Activated CD4-positive, alpha-beta T cell treated with anti-CD3 and anti-CD28 coated beads, Interleukin-2, amount 10 ng/mL, durations not matched to agents 7 days and 5 days (primary cell): ENCODE measurements around the gene ERICH3. TPM values are rescaled to one million over a fixed set of nuclear protein-coding genes. Genes with fewer than 3 reads are reported as not detected.
"Not testable (repeated sequence)": the region's sequence is repeated elsewhere in the genome, so short reads cannot be mapped to it uniquely, and the experiment has no call there.

Experiments
- CTCF ChIA-PET: fragments of 350-600 bp; sonication (Branson Sonifier 250); formaldehyde crosslinking; loops from one replicate; lab custom pipeline; 2021; ENCODE audit warnings: antibody characterized with exemption; lab: Charles Lee
- POLR2A ChIA-PET: fragments of 350-600 bp; sonication (Branson Sonifier 250); formaldehyde crosslinking; loops from one replicate; lab custom pipeline; 2021; ENCODE audit warnings: antibody characterized with exemption; lab: Charles Lee
- DNase-seq: peaks from one replicate; pipeline ENCODE4 v3.0.0-alpha.2; 2020
- H3K27ac Mint-ChIP-seq: one replicate; pipeline ENCODE4 v1.8.0; 2021; ENCODE audit warnings: mild to moderate bottlenecking, moderate library complexity, mixed read lengths
- H3K27me3 Mint-ChIP-seq: one replicate; pipeline ENCODE4 v1.8.0; 2021; ENCODE audit warnings: mixed read lengths
- H3K36me3 Mint-ChIP-seq: one replicate; pipeline ENCODE4 v1.8.0; 2021; ENCODE audit warnings: low read depth, mixed read lengths
- H3K4me1 Mint-ChIP-seq: one replicate; pipeline ENCODE4 v1.8.0; 2021; ENCODE audit warnings: mixed read lengths
- H3K4me3 Mint-ChIP-seq: one replicate; pipeline ENCODE4 v1.8.0; 2021; ENCODE audit warnings: mild to moderate bottlenecking, moderate library complexity, mixed read lengths
- H3K9me3 Mint-ChIP-seq: one replicate; pipeline ENCODE4 v1.8.0; 2021; ENCODE audit warnings: mixed read lengths
- total RNA-seq, 2 experiments: library from RNA; stranded (reverse); gene quantifications; one replicate each; pipeline ENCODE4 v1.2.3, GENCODE V29; 2021

ERICH3 gene
- total RNA-seq, 2 experiments from 2014 or later, result not detected

DNA sequence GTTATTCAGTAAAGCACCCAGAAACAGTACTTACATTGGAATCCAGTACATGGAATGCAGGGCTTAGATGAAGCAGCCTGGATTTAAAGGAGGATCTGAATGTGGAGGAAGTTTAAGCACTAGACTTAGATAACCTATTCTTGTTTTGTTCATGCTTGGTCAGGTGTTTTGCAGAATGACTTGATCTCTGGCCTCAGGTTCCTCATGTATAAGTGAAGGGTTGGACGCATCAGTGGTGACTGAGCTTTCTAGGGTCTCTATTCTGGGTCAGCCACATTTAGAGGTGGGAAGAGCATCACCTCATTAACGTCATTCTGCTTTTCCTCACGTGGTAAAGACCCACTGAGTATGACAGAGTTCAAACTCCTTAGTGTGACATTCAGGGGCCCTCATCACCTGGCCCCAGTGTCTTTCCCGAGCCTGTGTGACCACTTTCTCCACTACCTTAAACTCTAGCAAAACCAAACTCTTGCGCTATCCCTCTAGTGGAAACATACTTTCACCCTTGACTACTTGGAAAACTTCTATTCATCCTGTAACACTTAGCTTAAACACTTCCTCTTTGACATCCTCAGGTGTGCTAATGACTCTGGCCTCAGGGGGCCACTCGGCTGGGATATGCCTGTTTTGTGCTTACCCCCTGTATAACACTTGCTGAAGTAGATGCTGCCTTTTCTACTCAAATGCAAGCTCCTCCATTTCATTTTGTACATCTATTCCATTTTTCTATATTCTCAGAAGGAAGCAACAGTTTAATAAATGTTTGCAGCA lies 871 bp upstream of the ERICH3 start:
- no peak for DNase-seq
- H3K9me3 Mint-ChIP-seq, result peaks cover 4% of the 10 kb centered on the region
- H3K4me1 Mint-ChIP-seq, result peaks cover 4% of the 10 kb centered on the region
- H3K4me3 Mint-ChIP-seq, result no peak overlapping the region
- H3K36me3 Mint-ChIP-seq, result no peaks in the 10 kb centered on the region
- H3K27ac Mint-ChIP-seq, result no peak overlapping the region
- H3K27me3 Mint-ChIP-seq, result peaks cover 32% of the 10 kb centered on the region
- ChIA-PET POLR2A (no interaction called here), CTCF (no interaction called here)

DNA sequence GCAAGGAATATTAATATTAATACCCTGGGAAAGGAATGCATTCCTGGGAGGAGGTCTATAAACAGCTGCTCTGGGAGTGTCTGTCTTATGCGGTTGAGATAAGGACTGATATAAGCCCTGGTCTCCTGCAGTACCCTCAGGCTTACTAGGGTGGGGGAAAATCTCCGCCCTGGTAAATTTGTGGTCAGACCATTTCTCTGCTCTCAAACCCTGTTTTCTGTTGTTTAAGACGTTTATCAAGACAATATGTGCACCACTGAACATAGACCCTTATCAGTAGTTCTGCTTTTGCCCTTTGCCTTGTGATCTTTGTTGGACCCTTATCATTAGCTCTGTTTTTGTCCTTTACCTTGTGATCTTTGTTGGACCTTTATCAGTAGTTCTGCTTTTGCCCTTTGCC lies 2.7 kb downstream of the ERICH3 start:
- DNase-seq, CTCF ChIA-PET, H3K36me3 Mint-ChIP-seq, H3K4me1 Mint-ChIP-seq, H3K9me3 Mint-ChIP-seq, POLR2A ChIA-PET, H3K27ac Mint-ChIP-seq, H3K4me3 Mint-ChIP-seq: not testable (repeated sequence)
- H3K27me3 Mint-ChIP-seq, result peaks cover 40% of the 10 kb centered on the region

GRCh38 chr1:74654708-74655107 lies 18.9 kb downstream of the ERICH3 start:
- Mint-ChIP-seq H3K4me3 (no peak overlapping the region), H3K9me3 (peaks cover 3% of the 10 kb centered on the region), H3K36me3 (no peaks in the 10 kb centered on the region), H3K27ac (no peak overlapping the region), H3K27me3 (no peaks in the 10 kb centered on the region), H3K4me1 (no peaks in the 10 kb centered on the region)
- POLR2A ChIA-PET, result no interaction called here
- CTCF ChIA-PET, result interaction anchor here (0.9 kb wide), 1 partner anchor 12 kb away, joined by 3 read pairs; no protein-coding TSS in a partner anchor
- DNase-seq, result no peak

- Mint-ChIP-seq H3K4me3 (no peak overlapping the region), H3K36me3 (no peaks in the 10 kb centered on the region), H3K27me3 (no peaks in the 10 kb centered on the region), H3K27ac (no peak overlapping the region), H3K9me3 (no peaks in the 10 kb centered on the region), H3K4me1 (no peaks in the 10 kb centered on the region)
- no peak for DNase-seq
- CTCF ChIA-PET, result no interaction called here
- POLR2A ChIA-PET, result no interaction called here
Observed at GRCh38 chr1:74652711-74653139, 20.9 kb downstream of the ERICH3 start.

- Mint-ChIP-seq H3K27ac (no peak overlapping the region), H3K9me3 (no peaks in the 10 kb centered on the region), H3K27me3 (no peaks in the 10 kb centered on the region), H3K4me3 (no peak overlapping the region), H3K4me1 (no peaks in the 10 kb centered on the region), H3K36me3 (no peaks in the 10 kb centered on the region)
- DNase-seq, result no peak
- ChIA-PET POLR2A (no interaction called here), CTCF (interaction anchor here (0.6 kb wide), 1 partner anchor 104 kb away, joined by 3 read pairs; no protein-coding TSS in a partner anchor)
Observed at GRCh38 chr1:74650561-74650960, 23.0 kb downstream of the ERICH3 start.

GRCh38 chr1:74641876-74642275 lies 31.7 kb downstream of the ERICH3 start:
- ChIA-PET POLR2A (no interaction called here), CTCF (no interaction called here)
- H3K9me3 Mint-ChIP-seq, result no peaks in the 10 kb centered on the region
- no peak for DNase-seq
- no peaks in the 10 kb centered on the region for H3K36me3 Mint-ChIP-seq
- no peak overlapping the region for H3K27ac Mint-ChIP-seq
- peaks cover 5% of the 10 kb centered on the region for H3K27me3 Mint-ChIP-seq
- no peak overlapping the region for H3K4me3 Mint-ChIP-seq
- no peaks in the 10 kb centered on the region for H3K4me1 Mint-ChIP-seq

- DNase-seq, result no peak
- ChIA-PET POLR2A (no interaction called here), CTCF (no interaction called here)
- Mint-ChIP-seq H3K4me3 (no peak overlapping the region), H3K4me1 (no peaks in the 10 kb centered on the region), H3K36me3 (no peaks in the 10 kb centered on the region), H3K27me3 (peaks cover 5% of the 10 kb centered on the region), H3K9me3 (no peaks in the 10 kb centered on the region), H3K27ac (no peak overlapping the region)
Observed at GRCh38 chr1:74641161-74641560, 32.4 kb downstream of the ERICH3 start.

GRCh38 chr1:74637296-74637695 lies 36.3 kb downstream of the ERICH3 start:
- no peaks in the 10 kb centered on the region for H3K36me3 Mint-ChIP-seq
- H3K9me3 Mint-ChIP-seq, result no peaks in the 10 kb centered on the region
- no peak overlapping the region for H3K4me3 Mint-ChIP-seq
- POLR2A ChIA-PET, result no interaction called here
- no peak for DNase-seq
- no peaks in the 10 kb centered on the region for H3K4me1 Mint-ChIP-seq
- H3K27ac Mint-ChIP-seq, result no peak overlapping the region
- CTCF ChIA-PET, result no interaction called here
- H3K27me3 Mint-ChIP-seq, result peaks cover 2% of the 10 kb centered on the region

DNA sequence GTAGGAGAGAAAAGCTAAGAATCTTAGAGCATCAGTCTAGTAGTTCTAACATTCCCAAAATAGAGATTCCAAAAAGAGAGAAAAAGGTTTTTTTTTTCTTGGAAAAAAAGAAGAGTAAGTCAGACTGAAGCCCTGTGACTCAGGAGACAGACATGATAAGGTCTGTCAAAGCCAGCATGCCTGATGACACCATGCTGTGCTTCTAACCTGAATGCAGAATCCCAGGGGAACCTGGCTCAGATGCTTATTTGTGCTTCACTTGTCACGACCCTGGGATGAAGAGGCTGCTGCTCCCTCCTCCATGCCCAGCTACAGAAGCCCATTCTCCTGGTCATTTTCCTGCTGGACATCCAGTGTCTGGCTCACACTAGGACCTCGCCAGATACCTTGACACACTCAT lies 44.3 kb downstream of the ERICH3 start:
- CTCF ChIA-PET, result no interaction called here
- Mint-ChIP-seq H3K27ac (no peak overlapping the region), H3K36me3 (no peaks in the 10 kb centered on the region), H3K27me3 (no peaks in the 10 kb centered on the region), H3K4me1 (no peaks in the 10 kb centered on the region), H3K9me3 (no peaks in the 10 kb centered on the region), H3K4me3 (no peak overlapping the region)
- no peak for DNase-seq
- POLR2A ChIA-PET, result no interaction called here

GRCh38 chr1:74623716-74624115 lies 49.9 kb downstream of the ERICH3 start:
- H3K9me3 Mint-ChIP-seq, result no peaks in the 10 kb centered on the region
- H3K36me3 Mint-ChIP-seq, result no peaks in the 10 kb centered on the region
- DNase-seq, result no peak
- H3K27ac Mint-ChIP-seq, result no peak overlapping the region
- POLR2A ChIA-PET, result no interaction called here
- no peaks in the 10 kb centered on the region for H3K27me3 Mint-ChIP-seq
- no peak overlapping the region for H3K4me3 Mint-ChIP-seq
- H3K4me1 Mint-ChIP-seq, result no peaks in the 10 kb centered on the region
- CTCF ChIA-PET, result no interaction called here

- H3K27ac Mint-ChIP-seq, result no peak overlapping the region
- ChIA-PET POLR2A (no interaction called here), CTCF (no interaction called here)
- H3K4me3 Mint-ChIP-seq, result no peak overlapping the region
- DNase-seq, result no peak
- H3K27me3 Mint-ChIP-seq, result no peaks in the 10 kb centered on the region
- H3K9me3 Mint-ChIP-seq, result no peaks in the 10 kb centered on the region
- H3K36me3 Mint-ChIP-seq, result no peaks in the 10 kb centered on the region
- no peaks in the 10 kb centered on the region for H3K4me1 Mint-ChIP-seq
Observed at GRCh38 chr1:74620242-74620641, 53.4 kb downstream of the ERICH3 start.

GRCh38 chr1:74618974-74619373 lies 54.6 kb downstream of the ERICH3 start:
- no peak for DNase-seq
- H3K4me1 Mint-ChIP-seq, result no peaks in the 10 kb centered on the region
- ChIA-PET POLR2A (no interaction called here), CTCF (no interaction called here)
- H3K36me3 Mint-ChIP-seq, result no peaks in the 10 kb centered on the region
- H3K27ac Mint-ChIP-seq, result no peak overlapping the region
- H3K4me3 Mint-ChIP-seq, result no peak overlapping the region
- H3K9me3 Mint-ChIP-seq, result no peaks in the 10 kb centered on the region
- H3K27me3 Mint-ChIP-seq, result no peaks in the 10 kb centered on the region

GRCh38 chr1:74613894-74614293 lies 59.7 kb downstream of the ERICH3 start:
- CTCF ChIA-PET, result no interaction called here
- no peaks in the 10 kb centered on the region for H3K36me3 Mint-ChIP-seq

GRCh38 chr1:74611887-74612286 lies 61.7 kb downstream of the ERICH3 start:
- H3K4me3 Mint-ChIP-seq, result no peak overlapping the region
- DNase-seq, result no peak
- no peaks in the 10 kb centered on the region for H3K4me1 Mint-ChIP-seq
- CTCF ChIA-PET, result interaction anchor here (0.8 kb wide), 1 partner anchor 78 kb away, joined by 3 read pairs; no protein-coding TSS in a partner anchor
- no peaks in the 10 kb centered on the region for H3K36me3 Mint-ChIP-seq
- no peaks in the 10 kb centered on the region for H3K27me3 Mint-ChIP-seq
- H3K27ac Mint-ChIP-seq, result no peak overlapping the region
- POLR2A ChIA-PET, result no interaction called here
- no peaks in the 10 kb centered on the region for H3K9me3 Mint-ChIP-seq

More at GRCh38 chr1:74613894-74614293, 59.7 kb downstream of the ERICH3 start:
- no peaks in the 10 kb centered on the region for H3K27me3 Mint-ChIP-seq
- DNase-seq, result no peak
- no peak overlapping the region for H3K4me3 Mint-ChIP-seq
- no peaks in the 10 kb centered on the region for H3K4me1 Mint-ChIP-seq
- no peak overlapping the region for H3K27ac Mint-ChIP-seq
- H3K9me3 Mint-ChIP-seq, result no peaks in the 10 kb centered on the region
- POLR2A ChIA-PET, result no interaction called here
